Karpas-422 (cell line): ENCODE data around the gene NEU1. TPM values are rescaled to one million over a fixed set of nuclear protein-coding genes. Genes with fewer than 3 reads are reported as not detected.
A peak's percentile ranks its signal among the peaks of the same experiment; 100 is the strongest.
"Not testable (repeated sequence)": the region's sequence is repeated elsewhere in the genome, so short reads cannot be mapped to it uniquely, and the experiment has no call there.

Experiments used
- DNase-seq: peaks from one replicate; pipeline ENCODE4 v3.0.0-alpha.2; 2015
- H2AFZ ChIP-seq: fragments of 200-600 bp; sonication (generic); 2 replicates; pipeline ENCODE4 v1.6.1; 2014; ENCODE audit warnings: antibody characterized with exemption, low read length, mixed read lengths
- H3K27ac ChIP-seq: fragments of 200-600 bp; sonication (generic); 2 replicates; pipeline ENCODE4 v1.5.1; 2014; ENCODE audit warnings: mild to moderate bottlenecking, low read length, moderate library complexity
- H3K27me3 ChIP-seq: fragments of 200-600 bp; sonication (generic); 2 replicates; pipeline ENCODE4 v1.6.1; 2014; ENCODE audit warnings: low read length, mixed read lengths
- H3K36me3 ChIP-seq: fragments of 200-600 bp; sonication (generic); 2 replicates; pipeline ENCODE4 v1.6.1; 2014; ENCODE audit warnings: low read length, mixed read lengths; ENCODE audit not compliant: insufficient read depth
- H3K4me1 ChIP-seq: fragments of 200-600 bp; sonication (generic); 2 replicates; pipeline ENCODE4 v1.6.1; 2014; ENCODE audit warnings: mild to moderate bottlenecking, low read length, mixed read lengths
- H3K4me2 ChIP-seq: fragments of 200-600 bp; sonication (generic); 2 replicates; pipeline ENCODE4 v1.6.1; 2014; ENCODE audit warnings: low read length, low read depth, mild to moderate bottlenecking; ENCODE audit not compliant: poor library complexity, severe bottlenecking
- H3K4me3 ChIP-seq: fragments of 200-600 bp; sonication (generic); 2 replicates; pipeline ENCODE4 v1.5.1; 2014; ENCODE audit warnings: mild to moderate bottlenecking, antibody characterized with exemption, low read length, mixed read lengths
- H3K79me2 ChIP-seq: fragments of 200-600 bp; sonication (generic); 2 replicates; pipeline ENCODE4 v1.6.1; 2014; ENCODE audit warnings: mild to moderate bottlenecking, low read length, mixed read lengths
- H3K9ac ChIP-seq: fragments of 200-600 bp; sonication (generic); 2 replicates; pipeline ENCODE4 v1.6.0; 2014; ENCODE audit warnings: low read length
- H3K9me2 ChIP-seq: fragments of 200-600 bp; sonication (generic), shearing (Covaris generic); replicated peaks from 2 replicates; pipeline ENCODE4 v1.6.0; 2014; ENCODE audit warnings: mild to moderate bottlenecking, low read length, moderate library complexity; ENCODE audit not compliant: insufficient read depth
- H3K9me3 ChIP-seq: fragments of 300-700, 200-600 bp; sonication (generic); 2 replicates; pipeline ENCODE4 v1.6.1; 2014; ENCODE audit warnings: low read length, mixed read lengths
- H4K20me1 ChIP-seq: fragments of 200-600 bp; sonication (generic); 2 replicates; pipeline ENCODE4 v1.6.1; 2014; ENCODE audit warnings: mild to moderate bottlenecking, antibody characterized with exemption, low read length, low read depth; ENCODE audit not compliant: insufficient read depth
- total RNA-seq: library from RNA; depleted of rRNA; stranded (reverse); fragments of >200 nt; shearing (Covaris generic); gene quantifications from 2 replicates; pipeline ENCODE4 v1.2.3, GENCODE V29; 2014; ENCODE audit warnings: low replicate concordance

The NEU1 gene
- total RNA-seq, 1 experiment from 2014 or later = 23.7 TPM

GRCh38 chr6:31827286-31828079, 35.1 kb downstream of the NEU1 start, which contains the start of gene HSPA1B:
Gene HSPA1B, plus strand, starts transcription at chr6:31827738. Its CDS starts 213 bp downstream, at chr6:31827951.
- Histone ChIP-seq H3K4me3 (peak within 1 kb of the TSS; percentile 71), H3K4me2 (peak within 1 kb of the TSS; percentile 99), H3K36me3 (no peaks in the 10 kb centered on the region), H3K27me3 (no peaks in the 10 kb centered on the region), H3K27ac (peak within 1 kb of the TSS; percentile 70), H3K9me3 (no peaks in the 10 kb centered on the region), H3K4me1 (peaks cover 34% of the 10 kb centered on the region), H4K20me1 (no peaks in the 10 kb centered on the region), H3K79me2 (peaks cover 27% of the 10 kb centered on the region), H3K9ac (peak within 1 kb of the TSS; percentile 90), H3K9me2 (no peaks in the 10 kb centered on the region), H2AFZ (peak within 1 kb of the TSS; percentile 72)
- DNase-seq = peak; percentile 99

GRCh38 chr6:31826793-31827285, 35.8 kb downstream of the NEU1 start:
- peak overlapping the region; percentile 99 for H3K4me2 ChIP-seq
- H3K27ac ChIP-seq = peak overlapping the region; percentile 70
- no peaks in the 10 kb centered on the region for H4K20me1 ChIP-seq
- H2AFZ ChIP-seq = peak overlapping the region; percentile 72
- H3K9ac ChIP-seq = peak overlapping the region; percentile 79
- no peak for DNase-seq
- no peaks in the 10 kb centered on the region for H3K9me3 ChIP-seq
- H3K27me3 ChIP-seq = no peaks in the 10 kb centered on the region
- H3K4me1 ChIP-seq = peaks cover 34% of the 10 kb centered on the region
- H3K9me2 ChIP-seq = no peaks in the 10 kb centered on the region
- no peaks in the 10 kb centered on the region for H3K36me3 ChIP-seq
- H3K4me3 ChIP-seq = peak overlapping the region; percentile 71
- H3K79me2 ChIP-seq = peaks cover 30% of the 10 kb centered on the region

GRCh38 chr6:31825553-31825952, 37.1 kb downstream of the NEU1 start:
- H3K27me3 ChIP-seq = no peaks in the 10 kb centered on the region
- no peak overlapping the region for H3K4me2 ChIP-seq
- no peak for DNase-seq

GRCh38 chr6:31823592-31824196, 38.9 kb downstream of the NEU1 start:
- not testable (repeated sequence) for H3K79me2 ChIP-seq, H3K9me2 ChIP-seq, H4K20me1 ChIP-seq, H3K27ac ChIP-seq, H3K9me3 ChIP-seq, H3K4me2 ChIP-seq, H3K36me3 ChIP-seq, H3K4me3 ChIP-seq, H2AFZ ChIP-seq, DNase-seq, H3K9ac ChIP-seq, H3K27me3 ChIP-seq
- peaks cover 31% of the 10 kb centered on the region for H3K4me1 ChIP-seq

More at GRCh38 chr6:31825553-31825952, 37.1 kb downstream of the NEU1 start:
- no peaks in the 10 kb centered on the region for H3K9me2 ChIP-seq
- no peak overlapping the region for H2AFZ ChIP-seq
- no peaks in the 10 kb centered on the region for H4K20me1 ChIP-seq
- no peak overlapping the region for H3K9ac ChIP-seq
- H3K79me2 ChIP-seq = peaks cover 17% of the 10 kb centered on the region
- H3K4me3 ChIP-seq = no peak overlapping the region
- no peak overlapping the region for H3K27ac ChIP-seq
- H3K36me3 ChIP-seq = no peaks in the 10 kb centered on the region
- H3K9me3 ChIP-seq = no peaks in the 10 kb centered on the region
- peaks cover 31% of the 10 kb centered on the region for H3K4me1 ChIP-seq

- no peaks in the 10 kb centered on the region for H4K20me1 ChIP-seq
- peak overlapping the region; percentile 85 for H3K9ac ChIP-seq
- H3K4me3 ChIP-seq = peak overlapping the region; percentile 89
- H3K27ac ChIP-seq = peak overlapping the region; percentile 69
- no peaks in the 10 kb centered on the region for H3K9me3 ChIP-seq
- no peaks in the 10 kb centered on the region for H3K9me2 ChIP-seq
- peaks cover 3% of the 10 kb centered on the region; the same call in 1 of the 2 replicates for H3K79me2 ChIP-seq
- H3K36me3 ChIP-seq = no peaks in the 10 kb centered on the region
- peak; percentile 84 for DNase-seq
- peaks cover 31% of the 10 kb centered on the region for H3K4me1 ChIP-seq
- peak overlapping the region; percentile 98 for H2AFZ ChIP-seq
- H3K4me2 ChIP-seq = peak overlapping the region; percentile 100
- no peaks in the 10 kb centered on the region for H3K27me3 ChIP-seq
Observed at GRCh38 chr6:31822036-31822821, 40.4 kb downstream of the NEU1 start.

GRCh38 chr6:31821301-31822035, 41.2 kb downstream of the NEU1 start:
- DNase-seq = peak; percentile 82
- H3K27ac ChIP-seq = peak overlapping the region; percentile 69; the same call in 1 of the 2 replicates
- H3K4me3 ChIP-seq = peak overlapping the region; percentile 89
- H3K9ac ChIP-seq = peak overlapping the region; percentile 85
- no peaks in the 10 kb centered on the region for H3K9me3 ChIP-seq
- peak overlapping the region; percentile 82 for H2AFZ ChIP-seq
- peaks cover 28% of the 10 kb centered on the region for H3K4me1 ChIP-seq
- no peaks in the 10 kb centered on the region for H3K36me3 ChIP-seq
- H3K79me2 ChIP-seq = peaks cover 3% of the 10 kb centered on the region; the same call in 1 of the 2 replicates
- peak overlapping the region; percentile 100 for H3K4me2 ChIP-seq
- H3K9me2 ChIP-seq = no peaks in the 10 kb centered on the region
- H3K27me3 ChIP-seq = no peaks in the 10 kb centered on the region
- no peaks in the 10 kb centered on the region for H4K20me1 ChIP-seq

GRCh38 chr6:31820399-31820798, 42.2 kb downstream of the NEU1 start:
- H3K4me3 ChIP-seq, H3K27me3 ChIP-seq, H3K4me2 ChIP-seq, H3K9ac ChIP-seq, DNase-seq, H2AFZ ChIP-seq, H3K79me2 ChIP-seq, H3K27ac ChIP-seq, H4K20me1 ChIP-seq, H3K9me2 ChIP-seq, H3K9me3 ChIP-seq, H3K36me3 ChIP-seq: not testable (repeated sequence)
- H3K4me1 ChIP-seq = peaks cover 21% of the 10 kb centered on the region
